Retina (tissue), 1 donor: ENCODE results near the gene SLC9A2.

ENCODE experiments used
- DNase-seq: peaks from one replicate; pipeline ENCODE4 v3.0.0-alpha.2; 2016

SLC9A2 gene

DNA sequence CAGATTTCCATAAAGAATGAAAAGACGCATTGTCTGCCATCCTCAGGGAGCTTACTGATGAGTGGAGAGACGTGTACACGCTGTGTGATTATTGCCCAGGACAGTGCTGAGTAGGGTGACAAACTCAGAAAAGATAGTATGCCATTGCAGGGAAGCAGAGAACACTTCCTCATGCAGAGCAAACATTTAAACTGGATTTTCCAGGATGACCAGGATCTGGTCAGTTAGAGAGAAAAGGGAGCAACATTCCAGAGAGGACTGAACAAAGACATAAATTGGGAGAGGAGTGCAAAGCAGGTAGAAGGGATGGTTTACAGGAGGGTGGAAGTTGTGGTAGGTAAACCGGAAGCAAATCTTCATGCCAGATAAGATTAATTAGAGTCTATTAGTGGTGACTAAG, 2.3 kb downstream of the SLC9A2 start:
- no peak for DNase-seq

GRCh38 chr2:102622646-102623045, 3.3 kb downstream of the SLC9A2 start:
- no peak for DNase-seq

DNA sequence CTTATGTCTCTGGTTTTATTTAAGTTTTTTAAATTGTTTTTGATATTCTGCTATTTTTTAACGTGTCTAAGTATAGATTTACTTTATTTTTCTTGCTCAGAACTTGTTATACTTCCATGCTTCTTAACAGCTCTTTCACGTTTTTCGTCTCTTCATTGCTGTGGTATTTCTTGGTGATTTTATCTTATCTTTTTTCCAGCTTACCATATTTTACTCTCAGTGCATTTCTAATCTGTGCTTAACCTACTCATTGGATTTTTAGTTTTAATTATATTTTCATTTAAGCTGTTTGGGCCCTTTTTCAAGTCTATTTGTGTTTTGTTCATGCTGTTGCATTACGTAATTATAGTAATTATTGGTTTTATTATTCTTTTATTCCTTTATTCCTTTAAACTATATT, 11.1 kb downstream of the SLC9A2 start:
- DNase-seq, result no peak

DNA sequence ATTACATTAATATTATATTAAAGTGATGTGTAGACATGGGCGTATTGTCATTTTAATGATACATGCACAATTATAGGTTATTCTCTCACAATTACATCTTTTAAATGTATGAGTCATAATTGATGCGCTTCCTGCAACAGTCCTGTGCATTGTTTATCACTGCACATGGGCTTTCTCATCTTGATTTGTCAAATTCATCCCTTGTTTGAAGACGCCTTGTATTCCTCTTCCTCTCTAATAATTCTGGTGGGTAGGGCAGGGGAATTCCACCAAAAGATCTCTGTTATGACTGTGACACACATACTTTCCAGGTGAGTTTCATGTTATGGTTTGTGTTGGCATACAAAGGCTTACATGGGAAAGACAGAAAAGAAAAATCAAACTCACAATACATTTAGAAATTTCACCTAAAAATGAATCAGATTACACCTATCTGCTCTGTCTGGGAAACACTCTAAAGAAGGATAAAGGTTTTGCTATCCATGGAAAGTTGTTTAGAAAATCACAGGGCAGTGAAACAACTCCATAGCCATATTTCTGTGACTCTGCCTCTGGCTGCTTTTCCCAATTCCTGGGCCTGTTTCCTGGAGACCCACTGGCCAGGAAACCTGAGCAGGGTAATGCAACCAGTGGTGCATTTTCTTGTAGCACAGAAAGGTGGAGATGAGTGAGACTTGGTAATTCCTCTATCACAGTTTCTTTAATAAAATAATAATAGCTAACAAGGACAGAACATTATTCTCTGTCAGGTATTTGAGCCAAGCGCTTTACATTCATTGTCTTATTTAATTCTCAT, 13.2 kb downstream of the SLC9A2 start:
- DNase-seq, result no peak

DNA sequence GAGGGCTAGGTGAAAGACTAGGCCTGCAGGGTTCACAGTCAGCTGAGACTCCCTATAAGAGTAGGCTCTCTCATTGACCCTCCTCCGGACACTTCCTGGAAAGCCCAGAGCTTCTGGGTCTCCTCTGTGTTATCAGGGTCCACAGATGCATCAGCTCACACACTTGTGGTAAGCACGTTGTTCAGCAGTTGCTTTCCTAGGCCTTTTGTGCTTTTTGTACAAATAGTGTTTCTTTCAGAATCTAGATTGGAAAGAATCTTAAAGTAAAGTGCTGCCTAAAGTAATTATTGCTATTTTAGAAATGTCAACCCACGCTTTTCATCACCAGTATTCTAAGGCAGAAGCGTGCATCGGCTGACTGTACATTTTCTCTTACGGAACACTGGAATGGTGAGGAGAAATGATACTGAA, 15.5 kb downstream of the SLC9A2 start:
- DNase-seq, result no peak

GRCh38 chr2:102635317-102635716, 16.0 kb downstream of the SLC9A2 start:
- no peak for DNase-seq

- DNase-seq, result no peak
Observed at GRCh38 chr2:102636283-102636907, 17.0 kb downstream of the SLC9A2 start.

- no peak for DNase-seq
Observed at GRCh38 chr2:102637358-102637757, 18.0 kb downstream of the SLC9A2 start.

DNA sequence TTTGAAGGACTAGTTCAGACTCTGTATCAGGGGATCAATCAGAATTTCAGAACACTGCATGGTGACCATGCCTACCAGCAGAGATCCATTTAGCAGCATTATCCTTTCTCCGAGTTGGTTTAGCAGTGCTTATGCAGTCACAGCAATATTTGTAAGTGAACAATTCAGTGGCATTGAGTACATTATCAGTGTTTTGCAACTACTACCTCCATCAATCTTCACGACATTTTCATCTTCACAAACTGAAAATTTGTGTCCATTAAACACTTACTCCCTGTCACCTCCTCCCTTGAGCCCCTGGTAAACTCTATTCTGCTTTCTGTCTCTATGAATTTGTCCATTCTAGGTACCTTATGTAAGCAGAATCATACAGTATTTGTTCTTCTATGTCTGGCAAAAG, 20.1 kb downstream of the SLC9A2 start:
- DNase-seq, result no peak

- no peak for DNase-seq
Observed at GRCh38 chr2:102652126-102652525, 32.8 kb downstream of the SLC9A2 start.

DNA sequence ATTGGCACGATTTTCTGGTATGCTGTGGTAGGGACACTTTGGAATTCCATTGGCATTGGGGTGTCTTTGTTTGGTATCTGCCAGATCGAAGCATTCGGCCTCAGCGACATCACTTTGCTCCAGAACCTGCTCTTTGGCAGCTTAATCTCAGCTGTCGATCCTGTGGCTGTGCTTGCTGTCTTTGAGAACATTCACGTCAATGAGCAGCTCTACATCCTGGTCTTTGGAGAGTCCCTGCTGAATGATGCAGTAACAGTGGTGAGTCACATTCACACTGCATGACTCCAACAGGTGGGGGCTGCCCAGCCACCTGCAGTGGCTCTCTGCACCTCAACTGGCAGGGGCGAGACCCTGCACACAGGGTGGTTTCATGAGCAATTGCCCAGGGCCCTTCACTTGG, 38.4 kb downstream of the SLC9A2 start:
- DNase-seq, result no peak

DNA sequence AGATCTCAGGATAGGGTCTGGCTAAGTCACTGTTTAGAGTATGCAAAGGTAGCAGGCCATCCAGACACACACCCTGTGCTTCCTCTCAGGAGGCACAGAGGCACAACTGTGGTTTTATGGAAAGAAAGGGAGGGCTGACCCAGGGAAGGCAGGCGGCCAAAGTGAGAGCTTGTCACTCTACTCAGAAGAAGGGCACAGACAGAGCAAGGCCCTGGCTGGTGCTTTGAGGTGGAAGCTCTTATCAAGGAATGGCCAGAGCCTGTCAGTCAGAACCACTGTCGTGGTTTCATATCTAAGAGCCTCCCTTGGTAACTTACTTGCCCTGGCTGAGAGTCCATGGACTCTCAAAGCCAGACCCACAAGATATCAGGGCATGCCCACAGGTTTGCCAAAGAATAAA, 40.7 kb downstream of the SLC9A2 start:
- no peak for DNase-seq

DNA sequence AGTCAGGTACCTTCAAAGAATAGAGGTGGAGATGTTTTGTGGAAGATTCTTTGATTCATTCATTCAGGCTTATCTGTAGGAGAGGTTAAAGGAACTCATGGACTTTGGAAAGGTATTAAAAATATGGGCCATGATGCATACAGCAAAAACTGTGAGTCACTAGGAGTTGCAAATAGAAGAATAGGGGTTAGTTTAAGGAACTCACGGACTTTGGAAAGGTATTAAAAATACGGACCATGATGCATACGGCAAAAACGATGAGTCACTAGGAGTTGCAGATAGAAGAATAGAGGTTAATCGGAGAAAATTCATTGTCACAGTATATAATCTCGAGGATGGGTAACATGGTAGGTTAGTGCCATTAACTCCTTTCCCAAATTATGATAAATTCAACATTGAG, 41.2 kb downstream of the SLC9A2 start:
- DNase-seq, result no peak

- no peak for DNase-seq
Observed at GRCh38 chr2:102661846-102662245, 42.5 kb downstream of the SLC9A2 start.

- DNase-seq, result peak; percentile 22
Observed at GRCh38 chr2:102662833-102663232, 43.5 kb downstream of the SLC9A2 start.

DNA sequence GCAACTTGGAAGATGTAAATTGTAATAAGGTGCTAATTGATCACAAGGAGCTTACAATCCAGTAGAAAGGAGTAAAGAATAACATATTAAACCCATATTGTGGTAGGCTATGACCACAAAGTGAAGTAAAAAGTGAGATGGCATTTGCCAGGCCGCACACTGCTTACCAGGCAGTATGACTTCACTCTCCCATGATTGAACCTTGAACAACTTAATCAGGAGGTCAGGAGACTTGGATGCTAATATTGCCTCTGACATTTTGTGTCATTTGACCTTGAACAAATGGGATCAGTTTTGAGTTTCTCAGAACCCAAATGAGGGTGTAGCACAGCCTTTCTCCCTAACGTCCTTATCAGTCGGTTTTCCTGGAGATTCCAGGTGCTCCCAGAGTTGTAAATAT, 44.0 kb downstream of the SLC9A2 start:
- no peak for DNase-seq

DNA sequence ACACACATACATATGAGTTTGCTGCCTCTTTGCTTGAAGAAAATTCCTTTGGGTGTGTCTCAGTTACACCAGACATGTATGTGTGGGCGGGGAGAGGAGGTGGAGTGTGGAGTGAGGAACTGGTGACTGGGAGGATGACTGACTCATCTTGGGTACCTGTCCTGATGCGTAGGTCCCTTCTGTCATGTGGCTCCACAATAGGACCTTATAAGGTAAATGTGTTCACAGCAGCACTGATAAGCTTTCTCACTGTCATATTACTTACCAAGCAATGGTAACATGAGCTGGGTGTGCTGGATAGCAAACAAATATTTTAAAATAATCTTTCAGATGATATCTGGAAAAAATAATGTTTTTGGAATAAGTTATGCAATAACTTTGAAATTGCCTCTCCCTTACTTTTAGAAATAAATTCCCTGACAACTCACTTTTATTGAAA, 45.1 kb downstream of the SLC9A2 start:
- no peak for DNase-seq

- DNase-seq, result no peak
Observed at GRCh38 chr2:102667072-102667471, 47.7 kb downstream of the SLC9A2 start.

DNA sequence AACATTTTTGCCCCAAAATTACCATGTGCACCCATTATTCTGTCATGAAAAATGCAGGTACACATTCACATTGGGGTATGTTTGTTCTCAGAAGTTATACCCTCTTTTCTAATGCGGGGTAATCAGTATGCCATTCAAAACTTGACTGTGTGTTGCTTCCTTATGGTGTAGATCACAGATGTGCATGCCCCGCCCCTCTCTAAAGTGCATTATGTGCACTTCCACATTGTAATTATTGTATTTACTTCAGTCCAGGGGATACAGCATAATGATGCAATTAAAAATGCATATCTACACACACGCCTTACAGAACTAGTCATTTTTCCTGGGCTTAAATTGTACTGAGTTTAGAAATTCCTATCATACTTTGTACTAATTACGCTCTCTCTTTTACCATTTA, 48.8 kb downstream of the SLC9A2 start:
- no peak for DNase-seq

GRCh38 chr2:102669401-102669800, 50.0 kb downstream of the SLC9A2 start:
- no peak for DNase-seq

- no peak for DNase-seq
Observed at GRCh38 chr2:102672107-102672776, 52.9 kb downstream of the SLC9A2 start.

GRCh38 chr2:102674370-102674769, 55.0 kb downstream of the SLC9A2 start:
- DNase-seq, result no peak

DNA sequence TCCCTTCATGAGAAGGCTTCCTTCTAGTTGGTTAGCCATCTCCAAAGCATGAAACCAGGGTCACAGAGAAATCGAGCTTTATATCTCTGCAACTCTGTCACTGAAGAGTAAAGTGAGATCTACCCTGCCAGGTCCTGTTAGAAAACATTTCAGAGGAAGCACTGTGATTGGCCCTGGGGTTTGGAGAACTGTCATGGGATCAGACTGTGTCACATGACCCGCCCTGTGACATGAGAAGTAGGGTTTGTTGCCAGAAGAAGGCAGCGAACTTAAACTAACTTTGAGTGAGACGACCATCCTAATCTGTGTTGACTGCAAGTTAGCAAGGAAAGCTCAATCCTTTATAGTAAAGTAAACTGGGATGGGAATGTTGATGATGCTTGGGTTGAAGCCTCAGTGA, 55.5 kb downstream of the SLC9A2 start:
- DNase-seq, result no peak
